ENCODE measurements around the gene NUP133.
"Not testable (repeated sequence)": the region's sequence is repeated elsewhere in the genome, so short reads cannot be mapped to it uniquely, and the experiment has no call there.

NUP133 gene

GRCh38 chr1:229402993-229403392, 105.1 kb downstream of the NUP133 start:
- no peak for DNase-seq
- in situ Hi-C loops (cut with MboI; ENCODE audit: low pct_unique_long_range_greater_than_20kb, low sequenced_read_pairs): no loop called here

- in situ Hi-C loops (cut with MboI; ENCODE audit: low pct_unique_long_range_greater_than_20kb, low sequenced_read_pairs); DNase-seq: not testable (repeated sequence)
Observed at GRCh38 chr1:229402329-229402728, 105.8 kb downstream of the NUP133 start.

GRCh38 chr1:229397762-229398161, 110.4 kb downstream of the NUP133 start:
- in situ Hi-C loops (cut with MboI; ENCODE audit: low pct_unique_long_range_greater_than_20kb, low sequenced_read_pairs): no loop called here
- DNase-seq: peak; percentile 18

- in situ Hi-C loops (cut with MboI; ENCODE audit: low pct_unique_long_range_greater_than_20kb, low sequenced_read_pairs): no loop called here
- peak; percentile 10 for DNase-seq
Observed at GRCh38 chr1:229396585-229397206, 111.4 kb downstream of the NUP133 start.

GRCh38 chr1:229394517-229394916, 113.6 kb downstream of the NUP133 start:
- DNase-seq; in situ Hi-C loops (cut with MboI; ENCODE audit: low pct_unique_long_range_greater_than_20kb, low sequenced_read_pairs): not testable (repeated sequence)

GRCh38 chr1:229392936-229393335, 115.2 kb downstream of the NUP133 start:
- no peak for DNase-seq
- in situ Hi-C loops (cut with MboI; ENCODE audit: low pct_unique_long_range_greater_than_20kb, low sequenced_read_pairs): no loop called here
